ENCODE results near the gene CFI.

Gene CFI

DNA sequence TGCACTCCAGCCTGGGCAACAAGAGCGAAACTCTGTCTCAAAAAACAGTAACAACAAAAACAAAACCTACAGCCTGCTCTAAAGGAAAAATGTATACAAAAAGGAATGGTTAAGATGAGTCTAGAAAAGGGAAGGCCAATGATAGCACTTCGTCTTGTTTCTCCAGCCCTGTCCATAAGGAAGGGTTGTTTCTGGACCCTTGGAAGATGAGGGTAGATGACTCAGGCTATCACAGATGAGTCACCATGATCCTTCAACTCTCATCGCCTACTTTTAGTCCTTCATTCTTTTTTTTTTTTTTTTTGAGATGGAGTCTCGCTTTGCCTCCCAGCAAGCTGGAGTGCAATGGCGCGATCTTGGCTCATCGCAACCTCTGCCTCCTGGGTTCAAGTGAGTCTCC, 80.8 kb downstream of the CFI start:
- Histone ChIP-seq H3K4me3 (ENCODE audit: low read depth in 1 of 2, low read length in 2 of 2) (no peak overlapping the region), H3K79me2 (ENCODE audit: insufficient read depth, low read length) (no peaks in the 10 kb centered on the region), H3K27ac (ENCODE audit: low read length) (no peak overlapping the region), H3K36me3 (ENCODE audit: insufficient read depth, low read length) (peaks cover 9% of the 10 kb centered on the region; the same call in 1 of the 2 replicates), H3K4me2 (ENCODE audit: insufficient read depth, low read length) (no peak overlapping the region), H3K9ac (ENCODE audit: low read depth, low read length) (no peak overlapping the region), H3K27me3 (ENCODE audit: insufficient read depth, low read length, poor library complexity) (no peaks in the 10 kb centered on the region), H4K20me1 (ENCODE audit: insufficient read depth, low read length) (no peaks in the 10 kb centered on the region), H3K9me3 (ENCODE audit: insufficient read depth, low read length, severe bottlenecking) (no peaks in the 10 kb centered on the region), H2AFZ (ENCODE audit: low read depth, low read length) (no peak overlapping the region), H3K4me1 (ENCODE audit: insufficient read depth, low read length) (no peaks in the 10 kb centered on the region)
- DNase-seq = no peak
- TF ChIP-seq, protein P1, sequence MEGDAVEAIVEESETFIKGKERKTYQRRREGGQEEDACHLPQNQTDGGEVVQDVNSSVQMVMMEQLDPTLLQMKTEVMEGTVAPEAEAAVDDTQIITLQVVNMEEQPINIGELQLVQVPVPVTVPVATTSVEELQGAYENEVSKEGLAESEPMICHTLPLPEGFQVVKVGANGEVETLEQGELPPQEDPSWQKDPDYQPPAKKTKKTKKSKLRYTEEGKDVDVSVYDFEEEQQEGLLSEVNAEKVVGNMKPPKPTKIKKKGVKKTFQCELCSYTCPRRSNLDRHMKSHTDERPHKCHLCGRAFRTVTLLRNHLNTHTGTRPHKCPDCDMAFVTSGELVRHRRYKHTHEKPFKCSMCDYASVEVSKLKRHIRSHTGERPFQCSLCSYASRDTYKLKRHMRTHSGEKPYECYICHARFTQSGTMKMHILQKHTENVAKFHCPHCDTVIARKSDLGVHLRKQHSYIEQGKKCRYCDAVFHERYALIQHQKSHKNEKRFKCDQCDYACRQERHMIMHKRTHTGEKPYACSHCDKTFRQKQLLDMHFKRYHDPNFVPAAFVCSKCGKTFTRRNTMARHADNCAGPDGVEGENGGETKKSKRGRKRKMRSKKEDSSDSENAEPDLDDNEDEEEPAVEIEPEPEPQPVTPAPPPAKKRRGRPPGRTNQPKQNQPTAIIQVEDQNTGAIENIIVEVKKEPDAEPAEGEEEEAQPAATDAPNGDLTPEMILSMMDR (IDR thresholded peaks at IDR 0.05; ENCODE audit: borderline replicate concordance, extremely low read depth, low read length, poor library complexity, severe bottlenecking) = no peak
- TF ChIP-seq EZH2 (IDR thresholded peaks at IDR 0.05; ENCODE audit: borderline replicate concordance, low read depth, low read length, severe bottlenecking) = no peak
- ATAC-seq (ENCODE audit: insufficient read depth, low read depth) = no peak

DNA sequence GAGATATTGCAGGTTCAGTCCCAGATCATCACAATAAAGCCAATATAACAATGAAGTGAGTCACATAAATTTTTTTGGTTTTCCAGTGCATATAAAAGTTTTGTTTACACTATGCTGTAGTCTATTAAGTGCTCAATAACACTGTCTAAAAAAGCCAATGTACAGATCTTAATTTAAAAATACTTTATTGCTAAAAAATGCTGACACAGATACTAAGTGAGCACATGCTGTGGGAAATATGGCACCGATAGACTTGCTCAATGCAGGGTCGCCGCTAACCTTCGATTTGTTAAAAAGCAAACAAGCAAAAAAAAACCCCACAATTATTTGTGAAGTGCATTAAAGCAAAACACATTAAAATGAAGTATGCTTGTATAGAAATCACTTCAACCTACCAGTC, 82.2 kb downstream of the CFI start:
- DNase-seq (no peak), ATAC-seq (ENCODE audit: insufficient read depth, low read depth) (no peak)
- H3K79me2 ChIP-seq (ENCODE audit: insufficient read depth, low read length) = no peaks in the 10 kb centered on the region
- H3K4me1 ChIP-seq (ENCODE audit: insufficient read depth, low read length) = no peaks in the 10 kb centered on the region
- no peak overlapping the region for H3K4me2 ChIP-seq (ENCODE audit: insufficient read depth, low read length)
- TF ChIP-seq, protein P1 (IDR thresholded peaks at IDR 0.05; ENCODE audit: borderline replicate concordance, extremely low read depth, low read length, poor library complexity, severe bottlenecking) = no peak
- no peak for TF ChIP-seq EZH2 (IDR thresholded peaks at IDR 0.05; ENCODE audit: borderline replicate concordance, low read depth, low read length, severe bottlenecking)
- no peak overlapping the region for H2AFZ ChIP-seq (ENCODE audit: low read depth, low read length)
- H3K27ac ChIP-seq (ENCODE audit: low read length) = no peak overlapping the region
- H3K9me3 ChIP-seq (ENCODE audit: insufficient read depth, low read length, severe bottlenecking) = no peaks in the 10 kb centered on the region
- H3K36me3 ChIP-seq (ENCODE audit: insufficient read depth, low read length) = peaks cover 9% of the 10 kb centered on the region; the same call in 1 of the 2 replicates
- no peak overlapping the region for H3K9ac ChIP-seq (ENCODE audit: low read depth, low read length)
- H3K27me3 ChIP-seq (ENCODE audit: insufficient read depth, low read length, poor library complexity) = no peaks in the 10 kb centered on the region
- no peak overlapping the region for H3K4me3 ChIP-seq (ENCODE audit: low read depth in 1 of 2, low read length in 2 of 2)
- no peaks in the 10 kb centered on the region for H4K20me1 ChIP-seq (ENCODE audit: insufficient read depth, low read length)

DNA sequence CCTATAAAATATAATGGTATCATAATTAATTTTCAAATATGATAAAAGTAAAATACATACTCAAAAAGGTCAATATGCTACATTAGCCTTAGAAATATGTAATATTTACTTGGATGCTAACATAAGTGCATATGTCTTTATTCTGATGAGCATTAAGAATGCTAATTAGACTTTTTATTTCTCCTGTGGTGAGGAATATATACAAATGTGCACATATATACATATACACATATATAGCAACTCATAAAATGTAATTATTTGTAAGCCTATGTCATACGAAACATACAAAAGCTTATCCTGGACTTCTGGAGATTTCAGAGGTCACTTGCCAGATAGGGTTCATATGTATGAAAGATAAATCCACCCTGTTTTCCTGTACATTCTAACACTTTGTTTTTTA, 83.0 kb downstream of the CFI start:
- Histone ChIP-seq H2AFZ (ENCODE audit: low read depth, low read length) (no peak overlapping the region), H3K27ac (ENCODE audit: low read length) (no peak overlapping the region), H3K9me3 (ENCODE audit: insufficient read depth, low read length, severe bottlenecking) (no peaks in the 10 kb centered on the region), H3K79me2 (ENCODE audit: insufficient read depth, low read length) (no peaks in the 10 kb centered on the region), H3K4me3 (ENCODE audit: low read depth in 1 of 2, low read length in 2 of 2) (no peak overlapping the region), H4K20me1 (ENCODE audit: insufficient read depth, low read length) (no peaks in the 10 kb centered on the region), H3K27me3 (ENCODE audit: insufficient read depth, low read length, poor library complexity) (no peaks in the 10 kb centered on the region), H3K9ac (ENCODE audit: low read depth, low read length) (no peak overlapping the region), H3K4me1 (ENCODE audit: insufficient read depth, low read length) (no peaks in the 10 kb centered on the region), H3K36me3 (ENCODE audit: insufficient read depth, low read length) (peaks cover 13% of the 10 kb centered on the region; the same call in 1 of the 2 replicates), H3K4me2 (ENCODE audit: insufficient read depth, low read length) (no peak overlapping the region)
- ATAC-seq (ENCODE audit: insufficient read depth, low read depth) (no peak), DNase-seq (no peak)
- TF ChIP-seq, protein P1 (IDR thresholded peaks at IDR 0.05; ENCODE audit: borderline replicate concordance, extremely low read depth, low read length, poor library complexity, severe bottlenecking) = no peak
- no peak for TF ChIP-seq EZH2 (IDR thresholded peaks at IDR 0.05; ENCODE audit: borderline replicate concordance, low read depth, low read length, severe bottlenecking)

DNA sequence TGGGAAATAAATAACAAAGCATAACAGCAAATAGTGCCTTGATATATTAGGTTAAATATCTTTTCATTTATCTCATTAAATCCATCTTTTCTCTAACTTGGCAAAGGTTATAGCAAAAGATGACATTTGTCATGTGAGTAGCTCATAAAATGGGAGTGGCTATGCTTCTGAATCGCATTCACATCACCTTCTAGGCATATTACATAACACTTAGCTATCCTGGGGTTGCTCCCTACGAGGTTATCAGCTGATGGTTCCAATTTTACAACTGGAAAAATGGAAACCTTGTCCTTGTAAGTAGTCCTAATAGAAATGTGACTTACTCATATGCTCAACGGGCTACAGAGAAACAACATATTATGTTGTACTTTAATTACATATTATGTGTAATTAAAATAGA, 88.3 kb downstream of the CFI start:
- TF ChIP-seq EZH2 (IDR thresholded peaks at IDR 0.05; ENCODE audit: borderline replicate concordance, low read depth, low read length, severe bottlenecking) = no peak
- TF ChIP-seq, protein P1 (IDR thresholded peaks at IDR 0.05; ENCODE audit: borderline replicate concordance, extremely low read depth, low read length, poor library complexity, severe bottlenecking) = no peak
- Histone ChIP-seq H3K4me1 (ENCODE audit: insufficient read depth, low read length) (no peaks in the 10 kb centered on the region), H3K9me3 (ENCODE audit: insufficient read depth, low read length, severe bottlenecking) (no peaks in the 10 kb centered on the region), H3K4me2 (ENCODE audit: insufficient read depth, low read length) (no peak overlapping the region), H3K36me3 (ENCODE audit: insufficient read depth, low read length) (peaks cover 17% of the 10 kb centered on the region; the same call in 1 of the 2 replicates), H3K27ac (ENCODE audit: low read length) (no peak overlapping the region), H3K4me3 (ENCODE audit: low read depth in 1 of 2, low read length in 2 of 2) (no peak overlapping the region), H3K27me3 (ENCODE audit: insufficient read depth, low read length, poor library complexity) (no peaks in the 10 kb centered on the region), H3K79me2 (ENCODE audit: insufficient read depth, low read length) (no peaks in the 10 kb centered on the region), H4K20me1 (ENCODE audit: insufficient read depth, low read length) (no peaks in the 10 kb centered on the region), H2AFZ (ENCODE audit: low read depth, low read length) (no peak overlapping the region), H3K9ac (ENCODE audit: low read depth, low read length) (no peak overlapping the region)
- DNase-seq (no peak), ATAC-seq (ENCODE audit: insufficient read depth, low read depth) (no peak)
